T-helper 1 cell treated with Interleukin-12 subunit alpha and Interleukin-12 subunit beta and Interleukin-4 antibody, amounts not matched to agents 30 μg/mL and 1 μg/mL, for 36 hours (primary cell): ENCODE data around the gene LPP.

Experiments
- H3K27ac Mint-ChIP-seq: one replicate; pipeline ENCODE4 v1.8.0; 2021; ENCODE audit warnings: mild to moderate bottlenecking, mixed read lengths
- H3K27me3 Mint-ChIP-seq: one replicate; pipeline ENCODE4 v1.8.0; 2021; ENCODE audit warnings: low read depth, mixed read lengths
- H3K36me3 Mint-ChIP-seq: one replicate; pipeline ENCODE4 v1.8.0; 2021; ENCODE audit warnings: low read depth, mixed read lengths
- H3K4me1 Mint-ChIP-seq: one replicate; pipeline ENCODE4 v1.8.0; 2021; ENCODE audit warnings: low read depth, mixed read lengths
- H3K4me3 Mint-ChIP-seq: one replicate; pipeline ENCODE4 v1.8.0; 2021; ENCODE audit warnings: mild to moderate bottlenecking, moderate library complexity, mixed read lengths
- H3K9me3 Mint-ChIP-seq: one replicate; pipeline ENCODE4 v1.8.0; 2021; ENCODE audit warnings: mixed read lengths

Gene LPP

GRCh38 chr3:188792793-188793192 is 638.8 kb downstream of the LPP start:
- peaks cover 2% of the 10 kb centered on the region for H3K36me3 Mint-ChIP-seq
- no peaks in the 10 kb centered on the region for H3K27me3 Mint-ChIP-seq
- H3K27ac Mint-ChIP-seq, result no peak overlapping the region

GRCh38 chr3:188796122-188796631 is 642.2 kb downstream of the LPP start:
- H3K27ac Mint-ChIP-seq, result no peak overlapping the region
- no peaks in the 10 kb centered on the region for H3K9me3 Mint-ChIP-seq
- no peaks in the 10 kb centered on the region for H3K4me1 Mint-ChIP-seq
- peaks cover 2% of the 10 kb centered on the region for H3K36me3 Mint-ChIP-seq
- H3K4me3 Mint-ChIP-seq, result no peak overlapping the region
- H3K27me3 Mint-ChIP-seq, result no peaks in the 10 kb centered on the region

More at GRCh38 chr3:188792793-188793192, 638.8 kb downstream of the LPP start:
- no peak overlapping the region for H3K4me3 Mint-ChIP-seq
- no peaks in the 10 kb centered on the region for H3K9me3 Mint-ChIP-seq
- peaks cover 2% of the 10 kb centered on the region for H3K4me1 Mint-ChIP-seq

- Mint-ChIP-seq H3K27me3 (no peaks in the 10 kb centered on the region), H3K4me3 (no peak overlapping the region), H3K27ac (no peak overlapping the region), H3K36me3 (peaks cover 2% of the 10 kb centered on the region), H3K9me3 (no peaks in the 10 kb centered on the region), H3K4me1 (no peaks in the 10 kb centered on the region)
Measured at GRCh38 chr3:188797045-188797444, 643.1 kb downstream of the LPP start.

GRCh38 chr3:188798556-188799145 is 644.7 kb downstream of the LPP start:
- Mint-ChIP-seq H3K4me3 (no peak overlapping the region), H3K27ac (no peak overlapping the region), H3K36me3 (no peaks in the 10 kb centered on the region), H3K27me3 (no peaks in the 10 kb centered on the region), H3K9me3 (no peaks in the 10 kb centered on the region), H3K4me1 (no peaks in the 10 kb centered on the region)

- Mint-ChIP-seq H3K27me3 (no peaks in the 10 kb centered on the region), H3K4me3 (no peak overlapping the region), H3K9me3 (peaks cover 10% of the 10 kb centered on the region), H3K4me1 (no peaks in the 10 kb centered on the region), H3K36me3 (no peaks in the 10 kb centered on the region), H3K27ac (no peak overlapping the region)
Measured at GRCh38 chr3:188801393-188801792, 647.4 kb downstream of the LPP start.

- Mint-ChIP-seq H3K4me1 (no peaks in the 10 kb centered on the region), H3K9me3 (peaks cover 22% of the 10 kb centered on the region), H3K27me3 (no peaks in the 10 kb centered on the region), H3K36me3 (peaks cover 9% of the 10 kb centered on the region), H3K27ac (no peak overlapping the region), H3K4me3 (no peak overlapping the region)
Measured at GRCh38 chr3:188802645-188803044, 648.7 kb downstream of the LPP start.

GRCh38 chr3:188807006-188807405 is 653.0 kb downstream of the LPP start:
- Mint-ChIP-seq H3K4me1 (no peaks in the 10 kb centered on the region), H3K9me3 (peaks cover 39% of the 10 kb centered on the region), H3K36me3 (peaks cover 11% of the 10 kb centered on the region), H3K4me3 (no peak overlapping the region), H3K27ac (no peak overlapping the region), H3K27me3 (no peaks in the 10 kb centered on the region)

- peaks cover 6% of the 10 kb centered on the region for H3K36me3 Mint-ChIP-seq
- no peak overlapping the region for H3K27ac Mint-ChIP-seq
- no peaks in the 10 kb centered on the region for H3K4me1 Mint-ChIP-seq
- no peaks in the 10 kb centered on the region for H3K27me3 Mint-ChIP-seq
- no peak overlapping the region for H3K4me3 Mint-ChIP-seq
- peaks cover 22% of the 10 kb centered on the region for H3K9me3 Mint-ChIP-seq
Measured at GRCh38 chr3:188812198-188812597, 658.2 kb downstream of the LPP start.

GRCh38 chr3:188814581-188814980 is 660.6 kb downstream of the LPP start:
- Mint-ChIP-seq H3K4me1 (peaks cover 2% of the 10 kb centered on the region), H3K4me3 (no peak overlapping the region), H3K36me3 (no peaks in the 10 kb centered on the region), H3K9me3 (no peaks in the 10 kb centered on the region), H3K27ac (no peak overlapping the region), H3K27me3 (no peaks in the 10 kb centered on the region)

GRCh38 chr3:188817103-188817934 is 663.4 kb downstream of the LPP start:
- no peaks in the 10 kb centered on the region for H3K9me3 Mint-ChIP-seq
- H3K36me3 Mint-ChIP-seq, result no peaks in the 10 kb centered on the region
- H3K27me3 Mint-ChIP-seq, result no peaks in the 10 kb centered on the region
- no peak overlapping the region for H3K4me3 Mint-ChIP-seq
- no peak overlapping the region for H3K27ac Mint-ChIP-seq
- H3K4me1 Mint-ChIP-seq, result peaks cover 2% of the 10 kb centered on the region

- H3K27me3 Mint-ChIP-seq, result no peaks in the 10 kb centered on the region
- no peak overlapping the region for H3K4me3 Mint-ChIP-seq
- H3K9me3 Mint-ChIP-seq, result no peaks in the 10 kb centered on the region
- peaks cover 2% of the 10 kb centered on the region for H3K4me1 Mint-ChIP-seq
- H3K27ac Mint-ChIP-seq, result no peak overlapping the region
- H3K36me3 Mint-ChIP-seq, result no peaks in the 10 kb centered on the region
Measured at GRCh38 chr3:188817935-188818269, 663.9 kb downstream of the LPP start.

GRCh38 chr3:188818282-188818681 is 664.3 kb downstream of the LPP start:
- no peak overlapping the region for H3K27ac Mint-ChIP-seq
- no peak overlapping the region for H3K4me3 Mint-ChIP-seq
- peaks cover 2% of the 10 kb centered on the region for H3K4me1 Mint-ChIP-seq
- no peaks in the 10 kb centered on the region for H3K36me3 Mint-ChIP-seq
- no peaks in the 10 kb centered on the region for H3K27me3 Mint-ChIP-seq
- H3K9me3 Mint-ChIP-seq, result no peaks in the 10 kb centered on the region

GRCh38 chr3:188819939-188820338 is 666.0 kb downstream of the LPP start:
- no peaks in the 10 kb centered on the region for H3K27me3 Mint-ChIP-seq
- H3K36me3 Mint-ChIP-seq, result no peaks in the 10 kb centered on the region

GRCh38 chr3:188822004-188822403 is 668.0 kb downstream of the LPP start:
- H3K4me3 Mint-ChIP-seq, result no peak overlapping the region
- no peaks in the 10 kb centered on the region for H3K27me3 Mint-ChIP-seq
- H3K27ac Mint-ChIP-seq, result no peak overlapping the region
- H3K36me3 Mint-ChIP-seq, result no peaks in the 10 kb centered on the region
- H3K4me1 Mint-ChIP-seq, result peaks cover 2% of the 10 kb centered on the region
- no peaks in the 10 kb centered on the region for H3K9me3 Mint-ChIP-seq

More at GRCh38 chr3:188819939-188820338, 666.0 kb downstream of the LPP start:
- H3K9me3 Mint-ChIP-seq, result no peaks in the 10 kb centered on the region
- peaks cover 2% of the 10 kb centered on the region for H3K4me1 Mint-ChIP-seq
- no peak overlapping the region for H3K4me3 Mint-ChIP-seq
- H3K27ac Mint-ChIP-seq, result no peak overlapping the region

- no peak overlapping the region for H3K27ac Mint-ChIP-seq
- peaks cover 2% of the 10 kb centered on the region for H3K4me1 Mint-ChIP-seq
- H3K4me3 Mint-ChIP-seq, result no peak overlapping the region
- H3K27me3 Mint-ChIP-seq, result no peaks in the 10 kb centered on the region
- H3K9me3 Mint-ChIP-seq, result no peaks in the 10 kb centered on the region
- no peaks in the 10 kb centered on the region for H3K36me3 Mint-ChIP-seq
Measured at GRCh38 chr3:188822411-188822810, 668.5 kb downstream of the LPP start.
